IMR-90 (cell line): ENCODE measurements around the gene WASF3. TPM values are rescaled to one million over a fixed set of nuclear protein-coding genes. Genes with fewer than 3 reads are reported as not detected.

Experiments
- ATAC-seq: fragments of 200-7000 bp; cut with Tn5 transposase; 2 replicates; pipeline ENCODE4 v1.9.1; 2020; ENCODE audit warnings: low read depth, mild to moderate bottlenecking, moderate library complexity
- BruUV-seq: library from RNA; stranded (reverse); fragments of 400-500 nt; replicated peaks from 2 replicates; lab custom pipeline; 2021; lab: Mats Ljungman, UMichigan
- CTCF ChIA-PET: fragments of 300-600 bp; formaldehyde crosslinking; extraction: SDS; loops from one replicate; lab custom pipeline; 2021; ENCODE audit warnings: antibody characterized with exemption; lab: Yijun Ruan, JAX
- POLR2A ChIA-PET: fragments of 300-600 bp; sonication (Branson Sonifier 250); formaldehyde crosslinking; loops from one replicate; lab custom pipeline; 2022; ENCODE audit warnings: antibody characterized with exemption; ENCODE audit not compliant: unreplicated experiment; lab: Charles Lee
- DNase-seq: peaks from one replicate; pipeline ENCODE4 v3.0.0; 2013
- H2AFZ ChIP-seq: replicated peaks from 2 replicates; pipeline ENCODE3; 2013; ENCODE audit warnings: low read length, mild to moderate bottlenecking; ENCODE audit not compliant: poor library complexity
- H2AK5ac ChIP-seq: 2 replicates; pipeline ENCODE4 v1.6.1; 2013; ENCODE audit warnings: low read depth, low read length, inconsistent platforms
- H2AK9ac ChIP-seq: replicated peaks from 2 replicates; pipeline ENCODE3; 2013; ENCODE audit warnings: mild to moderate bottlenecking, low read depth, low read length, moderate library complexity; ENCODE audit not compliant: poor library complexity
- H2BK120ac ChIP-seq: 2 replicates; pipeline ENCODE4 v1.6.1; 2013; ENCODE audit warnings: low read depth, low read length, inconsistent platforms
- H2BK15ac ChIP-seq: 3 replicates; pipeline ENCODE4 v1.6.1; 2013; ENCODE audit warnings: low read depth, low read length, inconsistent platforms
- H2BK20ac ChIP-seq: 2 replicates; pipeline ENCODE4 v1.6.1; 2013; ENCODE audit warnings: low read depth, mild to moderate bottlenecking, inconsistent platforms, low read length, moderate library complexity
- H2BK5ac ChIP-seq: 2 replicates; pipeline ENCODE4 v1.6.1; 2013; ENCODE audit warnings: mild to moderate bottlenecking, low read depth, low read length, inconsistent platforms; ENCODE audit not compliant: poor library complexity, severe bottlenecking
- H3K14ac ChIP-seq: replicated peaks from 2 replicates; pipeline ENCODE4 v1.6.1; 2013; ENCODE audit warnings: low read depth, low read length, inconsistent platforms
- H3K18ac ChIP-seq: 2 replicates; pipeline ENCODE4 v1.6.1; 2013; ENCODE audit warnings: low read depth, low read length, control low read depth
- H3K23ac ChIP-seq: 2 replicates; pipeline ENCODE4 v1.6.1; 2013; ENCODE audit warnings: low read depth, low read length, inconsistent platforms
- H3K27ac ChIP-seq: 2 replicates; pipeline ENCODE4 v1.5.1; 2013; ENCODE audit warnings: mild to moderate bottlenecking, control low read depth, low read length; ENCODE audit not compliant: insufficient read depth
- H3K27me3 ChIP-seq: 2 replicates; pipeline ENCODE4 v1.6.1; 2013; ENCODE audit warnings: low read length; ENCODE audit not compliant: control insufficient read depth, insufficient read depth
- H3K36me3 ChIP-seq: 2 replicates; pipeline ENCODE4 v1.6.1; 2013; ENCODE audit warnings: low read length, mixed read lengths; ENCODE audit not compliant: control insufficient read depth, insufficient read depth
- H3K4ac ChIP-seq: 2 replicates; pipeline ENCODE4 v1.6.1; 2013; ENCODE audit warnings: low read depth, low read length, inconsistent platforms
- H3K4me1 ChIP-seq: 2 replicates; pipeline ENCODE4 v1.6.1; 2013; ENCODE audit warnings: low read length, mixed read lengths; ENCODE audit not compliant: control insufficient read depth, insufficient read depth
- H3K4me2 ChIP-seq: 2 replicates; pipeline ENCODE4 v1.6.1; 2013; ENCODE audit warnings: low read depth, mild to moderate bottlenecking, control low read depth, low read length, moderate library complexity
- H3K4me3 ChIP-seq: 2 replicates; pipeline ENCODE4 v1.5.1; 2013; ENCODE audit warnings: low read depth, mild to moderate bottlenecking, control low read depth, low read length, moderate library complexity; ENCODE audit not compliant: insufficient read depth
- H3K56ac ChIP-seq: 2 replicates; pipeline ENCODE4 v1.6.1; 2013; ENCODE audit warnings: low read length, inconsistent platforms; ENCODE audit not compliant: insufficient read depth; ENCODE audit errors: extremely low read depth
- H3K79me1 ChIP-seq, 2 experiments: 2 replicates each; pipeline ENCODE4 v1.6.1; 2013; ENCODE audit warnings: low read length in 2 of 2, inconsistent platforms in 1 of 2, low read depth in 1 of 2
- H3K9ac ChIP-seq: 2 replicates; pipeline ENCODE4 v1.6.1; 2013; ENCODE audit warnings: low read depth, low read length, control low read depth
- H3K9me1 ChIP-seq: 2 replicates; pipeline ENCODE4 v1.6.1; 2013; ENCODE audit warnings: low read length, inconsistent platforms; ENCODE audit not compliant: insufficient read depth
- H3K9me3 ChIP-seq: 2 replicates; pipeline ENCODE4 v1.6.1; 2013; ENCODE audit warnings: low read length; ENCODE audit not compliant: control insufficient read depth, insufficient read depth
- H4K20me1 ChIP-seq: 2 replicates; pipeline ENCODE4 v1.6.1; 2013; ENCODE audit warnings: low read length, inconsistent platforms; ENCODE audit not compliant: insufficient read depth
- H4K5ac ChIP-seq: 2 replicates; pipeline ENCODE4 v1.6.1; 2013; ENCODE audit warnings: mild to moderate bottlenecking, low read depth, low read length, control low read depth
- H4K8ac ChIP-seq, 2 experiments: 2 replicates each; pipeline ENCODE4 v1.6.1; 2013; ENCODE audit warnings: low read depth in 2 of 2, low read length in 2 of 2, control low read depth in 1 of 2, inconsistent platforms in 1 of 2
- H4K91ac ChIP-seq: 2 replicates; pipeline ENCODE4 v1.6.1; 2013; ENCODE audit warnings: low read depth, low read length, inconsistent platforms; ENCODE audit not compliant: insufficient read depth
- BHLHE40 ChIP-seq: fragments of 150-350 bp; IDR thresholded peaks from 2 replicates; pipeline ENCODE4 v1.6.1; 2016; ENCODE audit warnings: mild to moderate bottlenecking, low read depth, low read length
- CTCF ChIP-seq: conservative IDR thresholded peaks from 2 replicates; pipeline ENCODE4 v1.5.1; 2012; ENCODE audit warnings: mild to moderate bottlenecking, low read depth, low read length, improper control_type of control experiment
- ELK1 ChIP-seq: fragments of 150-350 bp; IDR thresholded peaks from 2 replicates; pipeline ENCODE4 v1.6.1; 2016; ENCODE audit warnings: low read depth, mild to moderate bottlenecking, low read length, moderate library complexity, borderline replicate concordance
- FOS ChIP-seq: fragments of 150-350 bp; IDR thresholded peaks from 2 replicates; pipeline ENCODE4 v1.6.1; 2016; ENCODE audit warnings: low read depth, low read length
- MAFK ChIP-seq: IDR thresholded peaks from 2 replicates; pipeline ENCODE4 v1.6.1; 2012; ENCODE audit warnings: low read depth, low read length, improper control_type of control experiment
- MAZ ChIP-seq: IDR thresholded peaks from 2 replicates; pipeline ENCODE4 v1.6.1; 2012; ENCODE audit warnings: low read depth, mild to moderate bottlenecking, low read length, improper control_type of control experiment, moderate library complexity, borderline replicate concordance
- MXI1 ChIP-seq: IDR thresholded peaks from 2 replicates; pipeline ENCODE4 v1.6.1; 2012; ENCODE audit warnings: low read depth, mild to moderate bottlenecking, low read length, moderate library complexity, borderline replicate concordance
- NFE2L2 ChIP-seq: fragments of 150-350 bp; IDR thresholded peaks from 2 replicates; pipeline ENCODE4 v1.6.1; 2016; ENCODE audit warnings: low read depth, mild to moderate bottlenecking, low read length
- POLR2A ChIP-seq: IDR thresholded peaks from 2 replicates; pipeline ENCODE4 v1.6.1; 2012; ENCODE audit warnings: mild to moderate bottlenecking, low read depth, low read length
- RAD21 ChIP-seq: IDR thresholded peaks from 2 replicates; pipeline ENCODE4 v1.6.1; 2012; ENCODE audit warnings: low read length, improper control_type of control experiment
- RCOR1 ChIP-seq: IDR thresholded peaks from 2 replicates; pipeline ENCODE4 v1.6.1; 2012; ENCODE audit warnings: mild to moderate bottlenecking, low read length, improper control_type of control experiment; ENCODE audit not compliant: insufficient replicate concordance
- USF2 ChIP-seq: fragments of 150-350 bp; IDR thresholded peaks from 2 replicates; pipeline ENCODE4 v1.6.1; 2017; ENCODE audit warnings: mild to moderate bottlenecking, antibody characterized with exemption, low read length, low read depth
- WGBS, 2 experiments: methylation state at CpG; one replicate each; pipeline versions ENCODE4 v1.1.5 to v1.1.7; 2013; ENCODE audit warnings: missing lambda C conversion rate in 2 of 2; ENCODE audit not compliant: insufficient read length in 1 of 2; ENCODE audit errors: extremely low coverage in 2 of 2; 5-methylcytosine and 5-hydroxymethylcytosine counted together
- dilution Hi-C: fragments of 300-500 bp; cut with HindIII; formaldehyde crosslinking; loops from one replicate; pipeline ENCODE4 v1.14.3; 2018; ENCODE audit warnings: low sequenced_read_pairs; ENCODE audit not compliant: unreplicated experiment
- in situ Hi-C: fragments of 300-500 bp; cut with MboI; formaldehyde crosslinking; loops from 3 replicates; pipeline ENCODE4 v1.14.3; 2019; ENCODE audit warnings: low sequenced_read_pairs, inconsistent platforms, mixed read lengths
- intact Hi-C: fragments of 100-400 bp; cut with micrococcal nuclease; formaldehyde crosslinking; loops from 2 replicates; pipeline ENCODE4 v1.10.0; 2022
- polyA plus RNA-seq, 3 experiments: library from polyadenylated mRNA; depleted of rRNA; stranded (reverse); fragments of >200 nt; gene quantifications; 2 replicates each; pipeline ENCODE4 v1.2.3, GENCODE V29; 2012; ENCODE audit warnings: low replicate concordance in 1 of 3
- total RNA-seq: library from RNA; depleted of rRNA; stranded (reverse); fragments of >200 nt; gene quantifications from 2 replicates; pipeline ENCODE4 v1.2.3, GENCODE V29; 2012

The WASF3 gene
- total and polyA plus RNA-seq, 2 of the 4 experiments (the other 2 are of a cell fraction): 4.3 to 11.4 TPM

GRCh38 chr13:26606631-26607030 is 49.1 kb downstream of the WASF3 start:
- POLR2A ChIA-PET: no interaction called here
- H2AK9ac ChIP-seq: no peak overlapping the region
- in situ Hi-C loops (no loop called here), intact Hi-C loops (no loop called here), dilution Hi-C loops (no loop called here)
- H3K9me1 ChIP-seq: peaks cover 6% of the 10 kb centered on the region; the same call in 1 of the 2 replicates
- peaks cover 47% of the 10 kb centered on the region; the same call in 1 of the 2 replicates for H4K20me1 ChIP-seq
- H3K18ac ChIP-seq: no peak overlapping the region
- no peaks in the 10 kb centered on the region for H3K9me3 ChIP-seq
- H4K91ac ChIP-seq: no peak overlapping the region
- no peak overlapping the region for H2BK20ac ChIP-seq
- WGBS, 2 experiments: no CpG with 5 or more reads among the region's 4 CpGs
- H3K4me3 ChIP-seq: no peak overlapping the region
- no peaks in the 10 kb centered on the region for H3K36me3 ChIP-seq
- no peak overlapping the region for H3K4ac ChIP-seq
- no peak overlapping the region for H2BK120ac ChIP-seq
- H2AK5ac ChIP-seq: no peak overlapping the region
- no peak overlapping the region for H2BK15ac ChIP-seq
- no peak overlapping the region for H3K4me2 ChIP-seq
- no TSS peak for BruUV-seq
- H3K27me3 ChIP-seq: no peaks in the 10 kb centered on the region
- H3K4me1 ChIP-seq: peaks cover 7% of the 10 kb centered on the region
- H2BK5ac ChIP-seq: no peak overlapping the region
- no peak overlapping the region for H3K9ac ChIP-seq
- H3K56ac ChIP-seq: no peak overlapping the region
- no peak for ATAC-seq
- H3K14ac ChIP-seq: no peak overlapping the region
- TF ChIP-seq MAFK (no peak), RCOR1 (no peak), BHLHE40 (no peak), FOS (no peak), ELK1 (no peak), MXI1 (no peak), POLR2A (no peak), NFE2L2 (no peak), RAD21 (no peak), MAZ (no peak), USF2 (no peak), CTCF (no peak)
- H3K79me1 ChIP-seq: peaks cover 31 to 60% of the 10 kb centered on the region in 2 experiments
- H4K8ac ChIP-seq: no peak overlapping the region
- H3K27ac ChIP-seq: no peak overlapping the region
- H2AFZ ChIP-seq: no peak overlapping the region
- no peak for DNase-seq
- no peak overlapping the region for H4K5ac ChIP-seq
- CTCF ChIA-PET: no interaction called here
- H3K23ac ChIP-seq: no peak overlapping the region
